Small intestine (tissue), 7 donors: ENCODE measurements around the gene CNTD1. TPM values are rescaled to one million over a fixed set of nuclear protein-coding genes. Genes with fewer than 3 reads are reported as not detected.
A peak's percentile ranks its signal among the peaks of the same experiment; 100 is the strongest.

Experiments
- DNase-seq, 2 donors: peaks; one replicate each; pipeline versions ENCODE4 v3.0.0 to v3.0.0-alpha.2; 2013
- FAIRE-seq: peaks from 2 replicates; lab custom pipeline; 2012; peaks lifted over from hg19 to GRCh38; lab: Jason Lieb, UNC
- H3K27ac ChIP-seq, 3 donors: one replicate each; pipeline ENCODE4 v1.5.1; 2013; ENCODE audit warnings: low read length in 2 of 3, mild to moderate bottlenecking in 2 of 3, control low read depth in 1 of 3, inconsistent platforms in 1 of 3, low read depth in 1 of 3, moderate library complexity in 1 of 3
- H3K27me3 ChIP-seq, 3 donors: one replicate each; pipeline ENCODE4 v1.6.1; 2013; ENCODE audit warnings: low read length in 3 of 3, inconsistent platforms in 1 of 3; ENCODE audit not compliant: control insufficient read depth in 3 of 3, insufficient read depth in 3 of 3
- H3K36me3 ChIP-seq, 3 donors: one replicate each; pipeline ENCODE4 v1.6.1; 2013; ENCODE audit warnings: low read length in 3 of 3, inconsistent platforms in 1 of 3, low read depth in 1 of 3, mild to moderate bottlenecking in 1 of 3, moderate library complexity in 1 of 3; ENCODE audit not compliant: control insufficient read depth in 3 of 3, insufficient read depth in 2 of 3
- H3K4me1 ChIP-seq, 3 donors: one replicate each; pipeline ENCODE4 v1.6.1; 2013; ENCODE audit warnings: low read length in 2 of 3, inconsistent platforms in 1 of 3, low read depth in 1 of 3, mild to moderate bottlenecking in 1 of 3, moderate library complexity in 1 of 3; ENCODE audit not compliant: control insufficient read depth in 3 of 3, insufficient read depth in 2 of 3
- H3K4me3 ChIP-seq, 3 donors: one replicate each; pipeline ENCODE4 v1.5.1; 2013; ENCODE audit warnings: low read length in 3 of 3, control low read depth in 1 of 3, inconsistent platforms in 1 of 3, low read depth in 1 of 3, mild to moderate bottlenecking in 1 of 3, moderate library complexity in 1 of 3
- H3K9me3 ChIP-seq, 2 donors: one replicate each; pipeline ENCODE4 v1.6.1; 2013; ENCODE audit warnings: low read depth in 1 of 2, low read length in 1 of 2; ENCODE audit not compliant: control insufficient read depth in 2 of 2, insufficient read depth in 1 of 2
- WGBS, 3 donors: extraction: QIAGEN DNeasy Blood & Tissue Kit; methylation state at CpG; one replicate each; pipeline ENCODE4 v1.1.7; 2013; 5-methylcytosine and 5-hydroxymethylcytosine counted together
- polyA plus RNA-seq, 4 donors: library from polyadenylated mRNA; stranded (reverse) in 3 of 4; unstranded in 1 of 4; fragments of 200-250 nt in 3 of 4; fragments of 120-200 nt in 1 of 4; gene quantifications; one replicate each; pipeline versions ENCODE4 v1.2.1 to v1.2.3, GENCODE V29; 2013
- donor health status: healthy with polysubstance abuse.
- donor health status: control.
- donor health status: control.
- donor health status: Bipolar disorder and iron deficiency.
- donor health status: healthy.

Gene CNTD1
- polyA plus RNA-seq, 4 donors, result 0.52 to 2.3 TPM; not detected in 2

DNA sequence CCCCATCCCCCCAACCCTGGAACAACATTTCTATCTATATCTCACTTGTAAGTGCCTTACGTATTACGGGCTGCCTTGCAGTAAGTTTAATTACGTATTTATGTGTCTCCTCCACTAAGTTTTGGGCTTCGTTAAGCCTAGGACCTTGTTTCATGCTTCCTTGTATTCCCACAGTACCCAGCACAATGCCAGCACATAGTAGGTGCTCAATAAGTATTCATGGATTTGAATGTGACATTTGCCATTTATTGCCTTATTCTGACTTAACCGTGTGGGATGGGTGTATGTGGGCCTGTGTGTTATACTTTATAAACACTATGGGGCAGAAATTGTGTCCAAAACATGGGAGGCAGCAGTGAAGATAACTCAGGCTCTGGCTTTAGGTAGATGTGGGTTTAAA lies 6.1 kb upstream of the CNTD1 start:
- Histone ChIP-seq H3K27ac (no peak overlapping the region), H3K27me3 (no peaks in the 10 kb centered on the region), H3K9me3 (no peaks in the 10 kb centered on the region), H3K4me1 (peaks cover 0 to 20% (median 0%) of the 10 kb centered on the region in 3 donors), H3K36me3 (peaks cover 0 to 56% (median 0%) of the 10 kb centered on the region in 3 donors), H3K4me3 (no peak overlapping the region)
- WGBS, 3 donors, result 68 to 74% (median 72%) methylated on average over 5 of the region's 5 CpGs
- no peak for DNase-seq
- FAIRE-seq, result no peak

DNA sequence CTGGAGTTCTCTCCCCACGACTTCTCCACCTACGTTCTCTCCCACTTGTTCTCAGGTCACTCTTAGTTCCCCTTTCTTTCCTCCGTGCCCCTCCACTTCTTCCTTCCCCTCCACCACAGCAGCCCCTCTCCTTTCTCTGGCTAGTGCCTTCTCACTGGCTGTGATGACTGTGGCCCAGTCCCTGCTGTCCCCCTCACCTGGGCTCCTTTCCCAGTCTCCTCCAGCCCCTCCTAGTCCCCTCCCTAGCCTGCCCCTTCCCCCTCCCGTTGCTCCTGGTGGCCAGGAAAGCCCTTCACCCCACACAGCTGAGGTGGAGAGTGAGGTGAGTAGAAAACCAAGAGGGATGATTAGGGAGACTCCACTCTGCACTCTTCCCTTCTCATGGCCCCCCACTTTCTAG lies 3.6 kb upstream of the CNTD1 start:
- 57 to 71% (median 60%) methylated on average over 3 to 4 of the region's 4 CpGs for WGBS, 3 donors

DNA sequence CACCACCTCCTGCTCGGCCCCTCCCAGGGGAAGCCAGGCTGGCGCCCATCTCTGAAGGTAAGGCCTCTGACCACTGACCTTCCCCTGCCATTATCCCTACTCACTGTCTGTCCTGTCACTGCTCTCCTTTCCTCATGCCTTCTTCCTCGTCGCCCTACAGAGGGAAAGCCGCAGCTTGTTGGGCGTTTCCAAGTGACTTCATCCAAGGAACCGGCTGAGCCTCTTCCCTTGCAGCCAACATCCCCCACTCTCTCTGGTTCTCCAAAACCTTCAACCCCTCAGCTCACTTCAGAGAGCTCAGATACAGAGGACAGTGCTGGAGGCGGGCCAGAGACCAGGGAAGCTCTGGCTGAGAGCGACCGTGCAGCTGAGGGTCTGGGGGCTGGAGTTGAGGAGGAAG lies 3.2 kb upstream of the CNTD1 start:
- FAIRE-seq (no peak), DNase-seq (no peak)
- H3K27me3 ChIP-seq, result no peaks in the 10 kb centered on the region
- no peak overlapping the region for H3K27ac ChIP-seq
- 43 to 77% (median 63%) methylated on average over 10 of the region's 10 CpGs for WGBS, 3 donors
- H3K4me3 ChIP-seq, result no peak overlapping the region
- H3K4me1 ChIP-seq, result peaks cover 2 to 29% (median 3%) of the 10 kb centered on the region in 3 donors
- H3K36me3 ChIP-seq, result peaks cover 0 to 39% (median 0%) of the 10 kb centered on the region in 3 donors
- H3K9me3 ChIP-seq, result no peaks in the 10 kb centered on the region

More for the DNA sequence above, 3.6 kb upstream of the CNTD1 start:
- Histone ChIP-seq H3K27ac (no peak overlapping the region), H3K4me3 (no peak overlapping the region), H3K9me3 (no peaks in the 10 kb centered on the region), H3K36me3 (peaks cover 0 to 41% (median 0%) of the 10 kb centered on the region in 3 donors), H3K27me3 (no peaks in the 10 kb centered on the region), H3K4me1 (peaks cover 2 to 29% (median 3%) of the 10 kb centered on the region in 3 donors)
- DNase-seq, result no peak
- FAIRE-seq, result no peak

DNA sequence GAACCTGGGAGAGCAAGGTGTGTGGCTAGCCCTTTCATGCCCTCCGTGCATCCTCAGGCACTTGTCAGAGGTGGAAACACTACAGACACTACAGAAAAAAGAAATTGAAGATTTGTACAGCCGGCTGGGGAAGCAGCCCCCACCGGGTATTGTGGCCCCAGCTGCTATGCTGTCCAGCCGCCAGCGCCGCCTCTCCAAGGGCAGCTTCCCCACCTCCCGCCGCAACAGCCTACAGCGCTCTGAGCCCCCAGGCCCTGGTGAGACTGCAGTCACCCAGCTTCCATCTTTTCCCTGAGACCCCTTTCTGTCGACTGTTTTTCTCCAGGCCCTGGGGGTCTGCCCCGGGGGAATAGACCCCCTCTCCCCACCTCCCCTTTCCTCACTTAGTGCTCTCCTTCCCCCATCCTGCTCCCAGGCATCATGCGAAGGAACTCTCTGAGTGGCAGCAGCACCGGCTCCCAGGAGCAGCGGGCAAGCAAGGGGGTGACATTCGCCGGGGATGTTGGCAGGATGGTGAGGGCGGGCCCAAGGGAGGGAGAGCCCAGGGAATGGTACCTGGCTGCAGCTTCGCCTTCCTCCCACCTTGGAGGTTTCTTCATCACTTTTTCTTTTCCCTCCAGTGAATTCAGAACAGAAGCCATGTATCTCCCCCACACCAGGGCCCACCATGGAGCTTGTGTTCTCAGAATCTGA lies 2.4 kb upstream of the CNTD1 start:
- no peaks in the 10 kb centered on the region for H3K9me3 ChIP-seq
- no peaks in the 10 kb centered on the region for H3K27me3 ChIP-seq
- H3K4me1 ChIP-seq, result peaks cover 2 to 29% (median 3%) of the 10 kb centered on the region in 3 donors
- peaks cover 0 to 34% (median 0%) of the 10 kb centered on the region in 3 donors for H3K36me3 ChIP-seq
- H3K4me3 ChIP-seq, result no peak overlapping the region
- WGBS, 3 donors, result 69 to 89% (median 77%) methylated on average over 18 of the region's 18 CpGs
- peak overlapping the region in 2 of 3 donors; percentile 82 to 92 for H3K27ac ChIP-seq
- no peak for FAIRE-seq
- DNase-seq, result no peak

DNA sequence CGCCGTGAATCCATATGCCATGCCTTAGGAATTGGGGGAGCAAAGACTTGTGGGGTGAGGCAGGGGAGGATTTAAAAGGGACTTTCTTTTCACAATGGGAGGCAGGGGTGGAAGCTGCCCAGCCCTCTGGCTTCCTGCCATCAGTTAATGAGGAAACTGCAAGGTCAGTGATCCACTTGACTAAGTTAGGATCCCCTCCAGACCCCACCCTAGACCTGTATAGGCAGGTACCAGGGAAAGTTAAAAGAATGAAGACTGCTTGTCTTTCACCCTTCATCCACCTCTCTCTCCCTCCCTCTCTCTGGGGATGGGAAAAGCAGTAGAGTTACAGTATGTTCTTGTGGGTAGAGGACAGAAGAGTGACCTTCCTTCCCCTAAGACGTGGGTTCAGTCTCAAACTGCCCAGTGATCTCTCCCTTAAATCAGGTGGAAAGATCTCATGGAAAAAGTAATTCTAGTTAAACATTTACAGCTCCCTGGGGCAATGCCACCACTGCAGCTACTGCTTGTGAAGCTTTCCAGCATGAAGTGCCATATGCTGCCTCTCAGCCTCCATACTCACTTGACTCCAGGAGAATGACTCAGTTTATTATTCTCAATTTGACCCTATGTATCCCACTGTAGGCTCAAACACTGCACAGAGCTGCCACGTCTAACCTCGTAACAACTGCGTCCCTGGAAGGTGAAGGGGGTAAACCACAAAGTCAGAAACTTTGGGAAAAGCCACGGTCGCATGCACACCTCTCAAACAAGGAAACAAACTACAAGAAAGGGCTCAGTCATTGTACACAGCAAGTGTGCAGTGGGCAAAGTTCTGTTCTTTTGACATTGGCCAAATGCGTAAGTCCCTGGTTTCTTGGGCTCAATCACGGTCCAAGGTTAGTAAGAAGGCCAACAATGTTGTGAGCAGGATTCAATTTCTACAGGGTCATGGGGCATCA lies 1.3 kb upstream of the CNTD1 start:
- FAIRE-seq (no peak), DNase-seq (peak; percentile 90 to 92)
- Histone ChIP-seq H3K36me3 (peaks cover 0 to 34% (median 0%) of the 10 kb centered on the region in 3 donors), H3K4me1 (peaks cover 2 to 29% (median 3%) of the 10 kb centered on the region in 3 donors), H3K27me3 (no peaks in the 10 kb centered on the region), H3K9me3 (no peaks in the 10 kb centered on the region), H3K27ac (peak overlapping the region; percentile 82 to 92 (median 87)), H3K4me3 (peak overlapping the region; percentile 81 to 94 (median 94))
- 23 to 62% (median 34%) methylated on average over 10 of the region's 10 CpGs for WGBS, 3 donors

DNA sequence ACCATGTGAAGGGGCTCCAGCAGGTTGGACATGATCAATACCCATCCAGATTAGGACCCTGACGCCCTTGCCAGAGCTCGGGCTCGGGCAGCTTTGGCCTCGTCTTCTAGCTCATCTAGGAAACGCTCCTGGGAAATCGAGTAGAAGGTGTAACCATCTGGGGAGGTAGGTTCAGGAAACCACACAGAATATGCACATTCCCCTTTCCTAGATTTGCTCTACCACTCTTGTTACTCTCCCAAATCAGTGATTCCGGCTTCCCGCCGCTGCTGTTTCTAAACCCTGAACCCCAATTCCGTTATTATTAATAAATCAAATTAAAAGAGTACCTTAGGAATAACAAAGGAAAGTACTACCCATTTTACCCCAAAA lies 664 bp upstream of the CNTD1 start:
- Histone ChIP-seq H3K36me3 (peaks cover 0 to 34% (median 0%) of the 10 kb centered on the region in 3 donors), H3K4me1 (peaks cover 2 to 34% (median 3%) of the 10 kb centered on the region in 3 donors), H3K27ac (peak overlapping the region; percentile 82 to 92 (median 87)), H3K4me3 (peak overlapping the region; percentile 81 to 94 (median 94)), H3K27me3 (no peaks in the 10 kb centered on the region), H3K9me3 (no peaks in the 10 kb centered on the region)
- DNase-seq, result no peak
- WGBS, 3 donors, result 4 to 14% (median 9%) methylated on average over 10 of the region's 10 CpGs
- FAIRE-seq, result no peak

DNA sequence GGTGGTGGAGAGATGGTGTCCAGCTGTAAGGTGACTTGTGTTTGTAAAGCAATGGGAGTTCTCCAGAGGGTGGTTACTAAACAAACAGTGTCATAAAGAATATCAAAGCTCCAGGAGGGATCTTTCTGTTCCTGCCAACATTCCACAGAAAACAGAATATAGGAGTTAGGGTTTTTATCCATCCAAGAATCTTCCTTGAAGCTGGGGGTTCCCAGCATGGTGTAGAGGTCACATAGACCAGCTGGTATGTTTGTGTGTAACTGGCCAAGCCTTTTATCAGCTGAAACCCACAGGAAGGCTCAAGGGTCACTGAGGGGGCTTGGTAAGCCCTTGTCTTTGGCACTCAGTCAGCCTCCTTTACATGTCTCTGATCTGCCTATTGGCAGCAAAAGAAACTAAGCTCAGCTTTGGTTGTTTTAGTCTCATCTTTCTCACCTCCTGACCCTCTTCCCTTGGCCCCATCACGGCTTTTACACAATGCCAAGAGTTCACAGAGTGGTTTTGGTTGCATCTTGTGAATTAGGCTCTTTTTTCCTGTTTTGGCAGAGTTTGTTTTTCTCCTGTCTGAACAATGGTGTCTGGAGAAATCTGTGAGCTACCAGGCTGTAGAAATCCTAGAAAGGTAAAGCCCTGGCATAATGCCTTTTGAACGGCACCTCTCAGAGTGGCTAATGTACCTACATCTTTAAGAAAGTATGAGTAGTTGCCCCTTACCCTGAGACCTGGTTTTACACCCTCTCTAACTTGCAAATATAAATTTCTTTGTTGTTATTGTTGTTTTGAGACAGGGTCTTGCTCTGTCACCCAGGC lies 4.6 kb downstream of the CNTD1 start:
- peaks cover 5 to 45% (median 6%) of the 10 kb centered on the region in 3 donors for H3K4me1 ChIP-seq
- DNase-seq, result no peak
- 25 to 55% (median 55%) methylated on average over 2 of the region's 2 CpGs for WGBS, 3 donors
- no peaks in the 10 kb centered on the region for H3K9me3 ChIP-seq
- no peaks in the 10 kb centered on the region for H3K27me3 ChIP-seq
- peak overlapping the region in 1 of 3 donors; percentile 30 for H3K27ac ChIP-seq
- no peak for FAIRE-seq
- no peaks in the 10 kb centered on the region for H3K36me3 ChIP-seq
- H3K4me3 ChIP-seq, result no peak overlapping the region
